Ecto neural progenitor cell (in vitro differentiated cells): ENCODE measurements around the gene BRD3.
A peak's percentile ranks its signal among the peaks of the same experiment; 100 is the strongest.
"Not testable (repeated sequence)": the region's sequence is repeated elsewhere in the genome, so short reads cannot be mapped to it uniquely, and the experiment has no call there.

Experiments
- DNase-seq: peaks from one replicate; pipeline ENCODE4 v3.0.0-alpha.2; 2018; ENCODE audit warnings: low spot score

BRD3 gene

DNA sequence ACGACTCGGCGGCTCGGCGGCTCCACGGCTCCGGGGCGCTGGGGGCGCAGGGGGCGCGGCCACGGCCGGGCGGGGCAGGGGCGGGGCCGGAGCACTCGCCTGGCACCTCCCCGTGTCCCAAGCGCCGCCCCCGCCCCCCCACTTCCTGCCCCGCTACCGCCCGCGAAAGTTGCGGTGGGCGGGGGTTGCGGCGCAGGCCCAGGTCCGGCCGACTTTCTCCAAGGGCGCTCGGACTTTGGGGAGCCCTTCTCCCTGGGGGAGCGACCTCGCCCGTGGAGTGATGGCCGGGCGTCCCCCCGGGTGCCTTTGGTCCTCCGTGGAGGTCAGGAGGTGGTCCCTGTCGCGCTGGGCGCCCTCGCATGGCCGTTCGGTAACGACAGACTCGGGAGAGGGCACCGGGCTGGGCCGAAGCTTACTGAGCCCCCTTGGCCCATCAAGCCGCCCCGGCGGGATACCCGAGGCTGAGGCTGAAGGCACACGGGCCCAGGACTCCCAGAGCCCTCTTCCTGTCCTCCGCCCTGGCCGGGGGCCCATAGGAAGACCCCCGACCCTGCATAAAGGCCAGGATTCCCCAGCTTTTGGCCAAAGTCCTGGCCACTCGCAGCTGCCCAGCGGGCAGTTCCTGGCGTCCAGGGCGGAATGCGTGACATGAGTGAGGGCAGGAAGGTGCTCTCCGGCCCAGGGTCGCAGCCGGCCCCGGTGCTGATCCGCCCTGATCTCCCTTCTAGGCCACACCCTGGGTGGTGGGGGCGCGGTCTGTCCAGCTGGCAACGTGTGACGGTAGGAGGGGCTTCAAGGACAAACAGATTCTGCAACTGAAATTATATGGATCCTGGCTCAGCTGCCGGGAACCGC lies 74.8 kb downstream of the BRD3 start:
- DNase-seq: peak; percentile 86

- DNase-seq: peak; percentile 85
These were observed 75.7 kb downstream of the BRD3 start, which contains the start of gene VAV2 for GRCh38 chr9:133991964-133992779. VAV2 (minus strand) TSS chr9:133992324; CDS start chr9:133992278, 46 bp downstream.

DNA sequence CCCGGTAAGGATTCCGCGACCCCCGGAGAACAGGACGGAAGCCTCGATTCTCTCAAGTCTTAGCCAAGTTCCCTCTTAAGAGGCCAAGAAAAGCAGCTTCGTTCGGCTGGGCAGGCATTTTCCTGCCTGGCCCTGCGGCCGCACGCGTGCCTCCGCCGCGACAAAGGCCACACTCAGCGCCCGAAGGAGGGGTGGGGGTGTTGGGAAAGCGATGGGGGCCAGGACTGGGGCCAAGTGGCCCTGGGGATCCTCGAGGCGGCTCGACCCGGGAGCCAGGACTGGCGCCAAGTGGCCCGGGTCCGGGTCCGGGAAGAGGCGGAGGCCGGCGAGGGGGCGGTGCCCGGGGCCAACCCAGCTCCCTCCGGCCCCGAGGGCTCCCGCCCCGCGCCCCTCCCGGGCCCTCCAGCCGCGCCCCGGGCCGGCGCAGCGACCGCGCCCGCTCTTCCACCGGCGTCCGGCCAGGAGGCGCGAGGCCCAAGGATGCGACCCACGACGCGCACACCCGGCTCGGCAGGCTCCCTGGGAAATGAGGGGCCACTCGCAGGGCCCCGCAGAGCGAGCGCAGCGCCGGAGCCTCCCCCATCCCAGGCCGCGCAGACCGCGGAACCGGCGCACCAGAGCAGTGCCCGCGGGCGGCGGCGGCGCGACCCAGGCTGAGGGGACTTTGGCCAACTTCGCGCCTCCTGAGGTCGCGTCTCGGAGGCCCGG lies 76.5 kb downstream of the BRD3 start:
- no peak for DNase-seq

GRCh38 chr9:133990366-133991213 lies 77.2 kb downstream of the BRD3 start:
- peak; percentile 81 for DNase-seq

- DNase-seq: no peak
These were observed 78.0 kb downstream of the BRD3 start for GRCh38 chr9:133989625-133990365.

GRCh38 chr9:133988771-133989170 lies 79.1 kb downstream of the BRD3 start:
- DNase-seq: not testable (repeated sequence)

DNA sequence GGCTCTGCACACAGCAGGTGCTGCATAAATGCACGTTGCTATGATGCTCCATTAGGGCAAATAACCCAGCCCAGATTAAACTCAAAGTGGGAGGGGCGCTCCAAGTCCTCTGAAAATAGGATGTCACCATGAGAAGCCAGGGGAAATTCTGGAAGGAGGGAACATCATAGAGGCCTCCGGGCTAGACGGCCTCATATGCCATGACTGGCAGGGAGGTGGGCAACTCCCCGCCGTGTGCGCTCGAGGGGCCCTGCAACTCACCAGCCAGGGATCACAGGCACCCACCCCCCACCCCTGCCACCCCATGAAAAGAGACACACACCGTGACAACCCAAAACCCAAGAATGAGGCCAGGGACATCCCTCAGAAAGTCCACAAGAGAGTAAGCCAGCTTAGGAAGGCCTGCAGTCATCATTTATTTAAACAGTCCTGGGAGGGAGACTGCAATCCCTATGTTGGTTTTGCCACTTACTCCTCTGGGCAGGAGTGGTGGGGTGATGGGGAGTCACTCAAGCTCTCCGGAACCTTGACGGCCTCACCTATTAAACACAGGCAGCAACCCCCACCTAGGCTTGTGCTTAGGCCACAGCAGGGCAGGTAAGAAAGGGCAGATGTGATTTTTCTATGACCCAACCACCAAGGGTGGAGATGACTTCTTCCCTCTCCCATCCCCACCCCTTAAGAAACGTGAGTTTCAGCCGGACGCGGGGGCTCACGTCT lies 79.7 kb downstream of the BRD3 start:
- DNase-seq: no peak

- DNase-seq: no peak
These were observed 80.4 kb downstream of the BRD3 start for GRCh38 chr9:133987446-133987788.

GRCh38 chr9:133986774-133987445 lies 80.9 kb downstream of the BRD3 start:
- DNase-seq: no peak

GRCh38 chr9:133986061-133986460 lies 81.8 kb downstream of the BRD3 start:
- DNase-seq: no peak

- no peak for DNase-seq
These were observed 84.7 kb downstream of the BRD3 start for GRCh38 chr9:133982971-133983720.

- no peak for DNase-seq
These were observed 85.7 kb downstream of the BRD3 start for GRCh38 chr9:133981958-133982681.

- no peak for DNase-seq
These were observed 86.3 kb downstream of the BRD3 start for GRCh38 chr9:133981589-133981957.

GRCh38 chr9:133980864-133981588 lies 86.8 kb downstream of the BRD3 start:
- DNase-seq: no peak
